ENCODE data around the gene COG7. TPM values are rescaled to one million over a fixed set of nuclear protein-coding genes. Genes with fewer than 3 reads are reported as not detected.

Gene COG7
- total RNA-seq, 1 experiment from 2014 or later: 22.6 TPM

- TF ChIP-seq AFF4 (CRISPR knock-in tag; IDR thresholded peaks at IDR 0.05; ENCODE audit: borderline replicate concordance) (no peak), E2F5 (CRISPR knock-in tag; IDR thresholded peaks at IDR 0.05) (no peak), NFYB (CRISPR knock-in tag; conservative IDR thresholded peaks at IDR 0.05; ENCODE audit: low read depth) (no peak), ZNF138 (CRISPR knock-in tag; conservative IDR thresholded peaks at IDR 0.05) (no peak), JAZF1 (CRISPR knock-in tag; IDR thresholded peaks at IDR 0.05) (no peak), E2F1 (CRISPR knock-in tag; IDR thresholded peaks at IDR 0.05) (no peak), ZNF416 (CRISPR knock-in tag; IDR thresholded peaks at IDR 0.05) (no peak)
Measured at GRCh38 chr16:23374721-23375510, 78.1 kb downstream of the COG7 start (continued).

GRCh38 chr16:23373436-23374219 lies 79.4 kb downstream of the COG7 start:
- Mint-ChIP-seq H3K27me3 (ENCODE audit: low read depth) (no peaks in the 10 kb centered on the region), H3K36me3 (no peaks in the 10 kb centered on the region), H3K27ac (no peak overlapping the region), H3K9me3 (no peaks in the 10 kb centered on the region), H3K4me1 (no peaks in the 10 kb centered on the region), H3K4me3 (no peak overlapping the region)
- ChIA-PET POLR2A (no interaction called here), CTCF (interaction anchor here (0.8 to 1.4 kb wide), 2 partner anchors 13 to 62 kb away, joined by 3 to 4 read pairs; no protein-coding TSS in a partner anchor)
- DNase-seq (ENCODE audit: low spot score) (no peak), ATAC-seq (no peak)
- TF ChIP-seq PREB (CRISPR knock-in tag; IDR thresholded peaks at IDR 0.05; ENCODE audit: borderline replicate concordance) (no peak), FOXP1 (CRISPR knock-in tag; IDR thresholded peaks at IDR 0.05; ENCODE audit: borderline replicate concordance) (no peak), JUN (CRISPR knock-in tag; IDR thresholded peaks at IDR 0.05) (no peak), E2F4 (CRISPR knock-in tag; IDR thresholded peaks at IDR 0.05; ENCODE audit: borderline replicate concordance, low read depth) (no peak), ATF6 (CRISPR knock-in tag; IDR thresholded peaks at IDR 0.05) (no peak), STAT6 (CRISPR knock-in tag; conservative IDR thresholded peaks at IDR 0.05; ENCODE audit: low read depth) (no peak), PRDM15 (CRISPR knock-in tag; IDR thresholded peaks at IDR 0.05) (no peak), NFYB (CRISPR knock-in tag; conservative IDR thresholded peaks at IDR 0.05; ENCODE audit: low read depth) (no peak), NR1H2 (CRISPR knock-in tag; IDR thresholded peaks at IDR 0.05) (no peak)
